GM12873 (cell line): ENCODE measurements around the gene FHIT.

Experiments
- CTCF ChIP-seq: IDR thresholded peaks from 2 replicates; pipeline ENCODE4 v1.5.1; 2012; ENCODE audit warnings: low read depth, mild to moderate bottlenecking, moderate library complexity, low read length, control low read depth; ENCODE audit not compliant: insufficient read depth; ENCODE audit errors: missing control alignments

The FHIT gene

DNA sequence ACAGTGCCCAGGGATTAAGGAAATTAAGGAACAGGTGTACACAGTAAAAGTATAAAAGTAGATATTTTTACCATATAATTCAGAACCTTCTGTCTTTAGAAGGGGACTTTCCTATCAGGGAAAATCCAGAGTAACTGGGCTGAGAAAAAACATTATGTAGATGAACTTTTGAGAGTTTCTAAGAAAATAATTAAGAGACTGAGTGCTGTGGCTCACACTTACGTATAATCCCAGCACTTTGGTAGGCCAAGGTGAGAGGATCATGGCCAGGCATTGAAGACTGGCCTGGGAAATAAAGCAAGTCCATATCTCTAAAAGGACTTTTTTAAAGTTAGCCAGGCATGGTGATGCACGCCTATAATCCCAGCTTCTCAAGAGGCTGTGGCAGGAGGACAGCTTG lies 1021.8 kb downstream of the FHIT start:
- TF ChIP-seq CTCF: no peak

- no peak for TF ChIP-seq CTCF
Observed at GRCh38 chr3:60228823-60229222, 1022.4 kb downstream of the FHIT start.

DNA sequence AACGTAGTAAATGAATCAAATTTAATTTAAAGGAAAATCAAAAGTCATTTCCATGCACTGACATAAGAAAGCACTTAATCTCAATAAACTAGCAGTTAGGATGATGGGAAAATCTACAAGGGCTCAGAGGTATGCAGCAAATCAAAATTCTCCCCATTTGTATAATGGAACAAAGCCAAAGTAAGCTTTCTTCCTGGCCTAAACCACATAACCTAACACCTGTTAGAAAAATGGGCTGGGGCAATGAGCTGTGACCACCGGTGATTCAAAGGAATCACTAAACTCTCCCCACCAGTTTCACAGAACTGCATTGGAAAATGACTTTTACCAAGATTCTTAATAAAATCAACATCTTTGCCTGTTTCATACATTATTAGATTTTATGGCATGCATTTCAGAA lies 1024.3 kb downstream of the FHIT start:
- no peak for TF ChIP-seq CTCF

DNA sequence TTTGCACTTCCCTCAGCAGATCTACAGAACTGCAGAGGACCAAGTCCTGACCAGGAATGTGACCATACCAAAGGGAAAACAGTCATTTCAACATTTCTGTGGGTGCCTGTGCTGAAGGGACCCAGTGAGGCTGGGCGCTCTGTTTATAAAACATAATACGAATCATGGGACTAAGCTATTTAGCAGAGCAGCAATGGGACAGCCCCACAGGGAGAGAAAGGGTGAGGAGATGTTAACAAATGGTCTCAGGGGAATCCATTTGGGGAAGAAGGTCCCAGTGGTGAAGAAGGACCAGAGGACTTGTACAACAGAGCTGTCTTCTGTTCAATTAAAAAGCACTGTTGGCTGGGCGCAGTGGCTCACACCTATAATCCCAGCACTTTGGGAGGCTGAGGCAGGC lies 1025.4 kb downstream of the FHIT start:
- TF ChIP-seq CTCF: no peak

DNA sequence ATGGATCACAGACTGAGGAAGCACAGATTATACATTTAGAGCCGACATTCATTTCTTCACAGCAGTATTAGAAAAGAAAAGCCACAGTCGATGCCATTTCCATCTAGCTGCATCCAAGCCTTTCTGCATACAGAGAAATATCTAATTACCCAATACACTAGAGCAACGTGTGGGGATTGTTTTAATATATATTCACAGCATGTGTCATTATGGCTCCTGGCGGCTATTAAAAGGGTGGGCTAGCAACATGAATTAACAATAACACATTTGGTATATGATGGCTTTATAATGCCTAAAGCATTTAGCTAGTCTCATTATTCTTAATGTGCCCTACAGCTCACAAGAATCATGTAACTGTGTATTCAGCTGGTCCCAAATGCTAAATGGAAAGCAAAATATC lies 1030.5 kb downstream of the FHIT start:
- no peak for TF ChIP-seq CTCF

DNA sequence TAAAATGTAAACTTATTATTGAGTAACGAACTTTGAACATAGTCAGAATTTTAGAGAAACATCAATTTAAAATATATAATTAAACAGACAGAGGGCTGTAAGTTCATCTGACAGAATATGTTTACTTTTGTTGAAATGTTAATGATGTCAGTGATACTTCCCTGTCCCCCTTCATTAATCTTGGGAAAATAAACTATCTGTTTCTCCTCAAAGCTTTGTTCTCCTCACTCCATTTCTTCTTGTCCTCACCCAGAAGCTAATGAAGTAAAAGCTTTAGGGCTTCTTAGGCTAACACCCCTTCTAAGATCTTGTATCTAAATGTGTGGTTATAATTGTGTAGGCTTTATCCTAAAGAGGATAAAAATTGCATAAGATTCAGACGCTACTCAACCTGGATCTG lies 1031.8 kb downstream of the FHIT start:
- no peak for TF ChIP-seq CTCF

GRCh38 chr3:60217156-60217911 lies 1033.9 kb downstream of the FHIT start:
- TF ChIP-seq CTCF: no peak
